ENCODE results near the gene SNAPC5.

DNA sequence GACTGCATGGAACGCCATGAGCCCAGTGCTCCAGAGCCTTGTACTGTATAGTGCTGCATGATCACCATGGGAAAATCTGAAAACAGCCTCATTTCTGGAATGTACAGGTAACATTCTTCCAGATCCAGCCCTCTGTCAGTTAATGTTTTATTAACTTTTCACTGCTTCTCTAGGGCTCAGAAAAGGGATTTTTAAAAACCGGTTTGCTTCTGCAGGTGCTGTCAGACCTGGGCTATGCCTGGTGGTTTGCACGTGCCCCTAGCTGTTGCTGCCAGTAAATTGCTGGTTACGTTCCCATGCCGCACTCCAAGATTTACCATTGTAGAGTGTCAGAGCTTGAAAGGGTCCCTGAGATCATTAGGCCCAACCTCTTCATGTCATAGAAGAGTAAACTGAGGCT lies 9.0 kb downstream of the SNAPC5 start:
- TF ChIP-seq CTCF (IDR thresholded peaks at IDR 0.05; ENCODE audit: insufficient read depth, low read depth, low read length) (no peak), EZH2 (IDR thresholded peaks at IDR 0.05; ENCODE audit: insufficient read depth, low read length) (no peak)
